Measurements from ENCODE around the gene LYRM4. TPM values are rescaled to one million over a fixed set of nuclear protein-coding genes. Genes with fewer than 3 reads are reported as not detected.

LYRM4 gene
- total and polyA plus RNA-seq, 4 donors = 15.2 to 23.2 (median 19.1) TPM

GRCh38 chr6:5107341-5107740 is 153.4 kb downstream of the LYRM4 start:
- Histone ChIP-seq H3K4me3 (no peak overlapping the region), H3K27me3 (ENCODE audit: control insufficient read depth in 3 of 3, insufficient read depth in 3 of 3, low read length in 2 of 3) (no peaks in the 10 kb centered on the region), H3K4me1 (ENCODE audit: control insufficient read depth in 5 of 5, insufficient read depth in 5 of 5, low read length in 5 of 5) (peaks cover 0 to 7% (median 0%) of the 10 kb centered on the region in 5 donors), H3K27ac (ENCODE audit: low read depth in 1 of 2, low read length in 1 of 2) (peak overlapping the region in 1 of 2 donors; percentile 51), H3K9me3 (ENCODE audit: control insufficient read depth in 4 of 4, insufficient read depth in 3 of 4, low read length in 3 of 4) (no peaks in the 10 kb centered on the region), H3K36me3 (ENCODE audit: control insufficient read depth in 4 of 4, insufficient read depth in 4 of 4, low read length in 4 of 4) (peaks cover 0 to 5% (median 4%) of the 10 kb centered on the region in 4 donors), H3K9ac (ENCODE audit: insufficient read depth in 1 of 2, low read length in 2 of 2) (no peak overlapping the region)
- DNase-seq = no peak
- TF ChIP-seq CTCF (IDR thresholded peaks at IDR 0.05; ENCODE audit: control extremely low read depth, extremely low read depth) = no peak
- WGBS, 2 donors = 84 to 95% methylated on average over 10 of the region's 10 CpGs
- no peak for ATAC-seq (ENCODE audit: insufficient read depth, low FRiP score)

- peaks cover 0 to 2% (median 0%) of the 10 kb centered on the region in 5 donors for H3K4me1 ChIP-seq (ENCODE audit: control insufficient read depth in 5 of 5, insufficient read depth in 5 of 5, low read length in 5 of 5)
- H3K9me3 ChIP-seq (ENCODE audit: control insufficient read depth in 4 of 4, insufficient read depth in 3 of 4, low read length in 3 of 4) = no peaks in the 10 kb centered on the region
- no peak overlapping the region for H3K4me3 ChIP-seq
- H3K9ac ChIP-seq (ENCODE audit: insufficient read depth in 1 of 2, low read length in 2 of 2) = no peak overlapping the region
- WGBS, 2 donors = 95 to 99% methylated on average over 10 of the region's 10 CpGs
- ATAC-seq (ENCODE audit: insufficient read depth, low FRiP score) (no peak), DNase-seq (no peak)
- no peak overlapping the region for H3K27ac ChIP-seq (ENCODE audit: low read depth in 1 of 2, low read length in 1 of 2)
- no peaks in the 10 kb centered on the region for H3K27me3 ChIP-seq (ENCODE audit: control insufficient read depth in 3 of 3, insufficient read depth in 3 of 3, low read length in 2 of 3)
- TF ChIP-seq CTCF (IDR thresholded peaks at IDR 0.05; ENCODE audit: control extremely low read depth, extremely low read depth) = no peak
- peaks cover 0 to 2% (median 0%) of the 10 kb centered on the region in 4 donors for H3K36me3 ChIP-seq (ENCODE audit: control insufficient read depth in 4 of 4, insufficient read depth in 4 of 4, low read length in 4 of 4)
Observed at GRCh38 chr6:5105146-5105545, 155.6 kb downstream of the LYRM4 start.

GRCh38 chr6:5104667-5105066 is 156.1 kb downstream of the LYRM4 start:
- H3K27ac ChIP-seq (ENCODE audit: low read depth in 1 of 2, low read length in 1 of 2) = no peak overlapping the region
- WGBS, 2 donors = 92 to 95% methylated on average over 6 of the region's 6 CpGs
- H3K9me3 ChIP-seq (ENCODE audit: control insufficient read depth in 4 of 4, insufficient read depth in 3 of 4, low read length in 3 of 4) = no peaks in the 10 kb centered on the region
- H3K27me3 ChIP-seq (ENCODE audit: control insufficient read depth in 3 of 3, insufficient read depth in 3 of 3, low read length in 2 of 3) = no peaks in the 10 kb centered on the region
- no peak for TF ChIP-seq CTCF (IDR thresholded peaks at IDR 0.05; ENCODE audit: control extremely low read depth, extremely low read depth)
- H3K9ac ChIP-seq (ENCODE audit: insufficient read depth in 1 of 2, low read length in 2 of 2) = no peak overlapping the region
- peaks cover 0 to 2% (median 0%) of the 10 kb centered on the region in 5 donors for H3K4me1 ChIP-seq (ENCODE audit: control insufficient read depth in 5 of 5, insufficient read depth in 5 of 5, low read length in 5 of 5)
- no peak overlapping the region for H3K4me3 ChIP-seq
- ATAC-seq (ENCODE audit: insufficient read depth, low FRiP score) (no peak), DNase-seq (no peak)
- H3K36me3 ChIP-seq (ENCODE audit: control insufficient read depth in 4 of 4, insufficient read depth in 4 of 4, low read length in 4 of 4) = peaks cover 0 to 2% (median 0%) of the 10 kb centered on the region in 4 donors

- Histone ChIP-seq H3K9me3 (ENCODE audit: control insufficient read depth in 4 of 4, insufficient read depth in 3 of 4, low read length in 3 of 4) (no peaks in the 10 kb centered on the region), H3K4me3 (no peak overlapping the region), H3K27ac (ENCODE audit: low read depth in 1 of 2, low read length in 1 of 2) (no peak overlapping the region), H3K4me1 (ENCODE audit: control insufficient read depth in 5 of 5, insufficient read depth in 5 of 5, low read length in 5 of 5) (peaks cover 0 to 2% (median 0%) of the 10 kb centered on the region in 5 donors), H3K27me3 (ENCODE audit: control insufficient read depth in 3 of 3, insufficient read depth in 3 of 3, low read length in 2 of 3) (no peaks in the 10 kb centered on the region), H3K36me3 (ENCODE audit: control insufficient read depth in 4 of 4, insufficient read depth in 4 of 4, low read length in 4 of 4) (no peaks in the 10 kb centered on the region), H3K9ac (ENCODE audit: insufficient read depth in 1 of 2, low read length in 2 of 2) (no peak overlapping the region)
- no peak for ATAC-seq (ENCODE audit: insufficient read depth, low FRiP score)
- TF ChIP-seq CTCF (IDR thresholded peaks at IDR 0.05; ENCODE audit: control extremely low read depth, extremely low read depth) = no peak
- no peak for DNase-seq
- WGBS, 2 donors = 65 to 82% methylated on average over 8 of the region's 8 CpGs
Observed at GRCh38 chr6:5103250-5103649, 157.5 kb downstream of the LYRM4 start.

Data from lung (tissue), 12 donors.